MM.1S (cell line): ENCODE data around the gene SLC29A3.

Source experiments
- CTCF ChIP-seq: fragments of 300-600 bp; sonication (generic); IDR thresholded peaks from 2 replicates; pipeline ENCODE4 v1.5.1; 2016; ENCODE audit warnings: antibody characterized with exemption, low read length, mixed read lengths
- EZH2phosphoT487 ChIP-seq: fragments of 300-600 bp; sonication (generic); IDR thresholded peaks from 2 replicates; pipeline ENCODE4 v1.6.1; 2018; ENCODE audit warnings: antibody characterized with exemption, low read length

- TF ChIP-seq CTCF, result no peak
- no peak for TF ChIP-seq EZH2phosphoT487
These were observed 46.3 kb downstream of the SLC29A3 start for GRCh38 chr10:71365366-71365765.
